GM12872 (cell line): Measurements from ENCODE around the gene PDZK1IP1.

Experiments used
- TF ChIP-seq, protein P1 (sequence below): IDR thresholded peaks from 3 replicates; pipeline ENCODE4 v1.5.1; 2011; ENCODE audit warnings: low read depth, mild to moderate bottlenecking, low read length, moderate library complexity; ENCODE audit not compliant: insufficient read depth

Gene PDZK1IP1

DNA sequence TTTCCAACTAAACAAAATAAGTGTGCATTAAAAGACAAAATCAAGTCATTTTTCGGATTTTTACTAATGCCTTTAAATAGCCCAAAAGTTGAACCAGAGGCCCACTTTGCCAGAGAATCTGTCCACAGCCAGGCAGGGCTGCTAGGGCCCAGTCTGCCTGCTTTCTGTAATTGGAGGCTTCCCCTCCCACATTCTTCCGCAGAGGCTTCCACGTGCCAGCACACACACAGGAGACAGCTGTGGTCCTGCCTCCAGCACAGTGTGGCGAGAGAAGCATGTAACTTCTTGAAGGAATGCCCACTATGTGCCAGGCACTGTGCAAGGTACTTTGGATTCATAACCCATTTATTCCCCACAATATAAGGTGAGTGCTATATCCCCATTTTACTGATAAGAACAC is 11.3 kb upstream of the PDZK1IP1 start:
- TF ChIP-seq, protein P1, sequence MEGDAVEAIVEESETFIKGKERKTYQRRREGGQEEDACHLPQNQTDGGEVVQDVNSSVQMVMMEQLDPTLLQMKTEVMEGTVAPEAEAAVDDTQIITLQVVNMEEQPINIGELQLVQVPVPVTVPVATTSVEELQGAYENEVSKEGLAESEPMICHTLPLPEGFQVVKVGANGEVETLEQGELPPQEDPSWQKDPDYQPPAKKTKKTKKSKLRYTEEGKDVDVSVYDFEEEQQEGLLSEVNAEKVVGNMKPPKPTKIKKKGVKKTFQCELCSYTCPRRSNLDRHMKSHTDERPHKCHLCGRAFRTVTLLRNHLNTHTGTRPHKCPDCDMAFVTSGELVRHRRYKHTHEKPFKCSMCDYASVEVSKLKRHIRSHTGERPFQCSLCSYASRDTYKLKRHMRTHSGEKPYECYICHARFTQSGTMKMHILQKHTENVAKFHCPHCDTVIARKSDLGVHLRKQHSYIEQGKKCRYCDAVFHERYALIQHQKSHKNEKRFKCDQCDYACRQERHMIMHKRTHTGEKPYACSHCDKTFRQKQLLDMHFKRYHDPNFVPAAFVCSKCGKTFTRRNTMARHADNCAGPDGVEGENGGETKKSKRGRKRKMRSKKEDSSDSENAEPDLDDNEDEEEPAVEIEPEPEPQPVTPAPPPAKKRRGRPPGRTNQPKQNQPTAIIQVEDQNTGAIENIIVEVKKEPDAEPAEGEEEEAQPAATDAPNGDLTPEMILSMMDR = no peak

DNA sequence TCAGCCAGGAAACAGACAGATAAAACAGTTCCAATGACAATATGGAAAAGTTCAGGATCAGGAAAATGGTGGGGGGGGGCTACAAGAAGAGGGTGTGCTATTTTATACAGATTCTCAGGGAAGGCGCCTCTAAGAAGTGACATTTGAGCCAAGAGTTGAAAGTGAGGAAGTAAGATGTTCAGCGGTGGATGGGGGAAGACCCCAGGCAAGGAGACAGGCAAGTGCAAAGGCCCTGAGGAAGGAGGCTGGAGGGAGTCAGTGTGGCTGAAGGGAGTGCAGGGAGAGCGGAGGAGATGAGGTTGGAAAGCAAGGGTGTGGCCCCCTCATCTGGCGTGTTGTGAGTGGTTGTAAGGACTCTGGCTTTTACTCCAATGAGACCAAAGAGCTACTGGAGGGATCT is 8.4 kb upstream of the PDZK1IP1 start:
- TF ChIP-seq, protein P1 = no peak

DNA sequence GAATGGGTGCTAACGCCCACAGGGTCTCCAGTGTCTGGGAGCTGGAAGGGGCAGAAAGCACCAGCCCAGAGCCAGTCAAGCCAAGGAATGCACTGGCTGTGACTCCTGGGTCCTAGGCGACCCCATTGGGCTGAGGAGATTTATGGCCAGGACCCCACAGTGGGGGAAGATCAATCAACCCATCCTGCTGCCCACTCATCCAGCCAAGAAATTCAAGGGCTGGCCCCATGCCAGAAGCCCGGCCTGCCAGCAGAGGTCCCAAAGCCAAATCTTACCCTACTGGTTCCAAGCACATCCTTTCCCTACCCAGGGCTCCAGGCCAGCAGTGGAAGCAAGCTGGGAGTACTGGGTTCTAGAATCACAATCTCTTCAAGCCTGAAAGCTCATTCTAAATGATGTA is 6.8 kb upstream of the PDZK1IP1 start:
- TF ChIP-seq, protein P1 = no peak

DNA sequence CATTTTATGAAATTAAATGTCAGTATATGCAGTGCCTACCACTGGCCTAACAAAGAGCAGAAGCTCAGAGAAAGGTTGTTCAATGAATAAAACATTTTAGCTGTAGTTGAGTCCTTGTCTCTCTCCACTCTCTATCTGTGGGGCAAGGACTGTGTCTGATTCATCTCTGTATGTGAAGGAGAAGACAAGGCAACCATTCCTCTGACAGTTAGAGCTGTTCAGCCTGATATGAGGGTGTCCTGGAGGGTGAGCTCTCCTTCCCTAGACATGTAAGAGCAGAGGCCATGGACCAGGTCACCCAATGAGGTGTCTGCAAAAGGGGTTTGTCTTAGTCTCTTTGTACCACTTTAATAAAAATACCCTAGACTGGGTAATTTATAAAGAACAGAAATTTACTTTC is 4.5 kb upstream of the PDZK1IP1 start:
- TF ChIP-seq, protein P1 = no peak

DNA sequence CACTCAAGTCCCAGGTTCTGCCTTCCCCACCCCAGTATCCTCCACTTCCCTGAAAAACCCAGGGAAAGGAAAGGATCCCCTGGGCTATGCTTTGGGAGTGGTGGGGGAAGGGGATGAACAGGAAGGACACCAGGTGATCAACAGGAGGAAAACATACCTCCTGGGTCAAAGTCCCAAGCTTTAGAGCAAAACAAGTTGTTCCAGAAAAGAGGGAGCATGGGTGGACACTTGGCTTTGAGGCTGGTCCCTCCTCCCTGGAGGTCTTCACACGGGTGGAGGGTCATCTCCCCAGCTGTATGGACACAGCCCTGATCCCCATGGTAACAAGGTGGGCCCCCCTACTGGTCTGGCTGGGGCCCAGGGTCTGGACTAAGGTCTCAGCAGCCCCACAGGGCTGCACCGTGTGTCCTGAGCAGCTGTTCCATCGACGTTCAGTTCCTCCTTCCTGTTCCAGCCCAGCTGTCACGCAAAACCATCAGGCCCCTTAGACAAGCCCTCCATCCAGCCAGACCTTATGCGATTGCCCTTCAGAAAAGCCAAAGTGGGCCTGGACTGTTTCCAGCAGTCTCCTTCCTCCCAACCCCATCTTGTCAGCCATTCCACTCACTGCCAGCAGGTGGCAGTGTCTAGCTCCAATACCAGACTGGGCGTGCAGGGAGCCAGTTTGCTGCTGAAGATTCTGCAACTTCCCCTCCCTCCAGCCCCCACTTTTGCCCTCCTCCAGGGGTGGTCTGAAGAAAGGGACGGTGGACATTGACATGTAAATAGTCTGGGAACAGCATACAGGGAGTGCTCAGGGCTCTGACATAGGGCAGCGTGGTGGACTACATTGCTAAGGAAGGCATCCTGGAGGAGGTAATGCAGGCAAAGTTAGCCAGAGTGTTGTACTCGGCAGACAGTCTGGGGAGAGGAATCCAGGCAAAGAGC is 2.9 kb upstream of the PDZK1IP1 start:
- TF ChIP-seq, protein P1 = peak; percentile 99

DNA sequence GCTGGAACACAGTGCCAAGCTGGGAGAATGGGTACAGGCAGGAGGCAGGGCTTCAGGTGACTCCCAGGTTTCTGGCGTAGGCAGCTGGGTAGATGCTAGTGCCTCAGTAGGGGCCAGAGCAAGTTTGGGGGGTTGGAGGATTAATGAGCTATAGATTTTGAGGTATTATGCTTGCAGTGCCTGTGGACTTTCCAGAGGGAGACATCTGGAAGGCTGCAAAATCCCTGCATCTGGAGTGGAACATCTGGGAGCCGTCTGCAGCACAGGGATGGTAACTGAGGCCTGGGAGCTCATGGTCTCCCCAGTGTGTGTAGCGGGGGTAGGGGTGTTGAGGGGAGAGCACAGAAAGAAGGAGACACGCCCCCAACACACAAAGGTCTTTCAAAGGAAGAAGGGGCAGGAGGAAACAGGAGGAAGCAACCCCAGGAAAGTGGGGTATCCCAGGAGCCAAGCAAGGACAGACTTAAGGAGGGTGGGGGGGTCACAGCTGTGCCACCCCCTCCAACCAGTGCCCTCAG is 2.2 kb upstream of the PDZK1IP1 start:
- TF ChIP-seq, protein P1 = no peak

DNA sequence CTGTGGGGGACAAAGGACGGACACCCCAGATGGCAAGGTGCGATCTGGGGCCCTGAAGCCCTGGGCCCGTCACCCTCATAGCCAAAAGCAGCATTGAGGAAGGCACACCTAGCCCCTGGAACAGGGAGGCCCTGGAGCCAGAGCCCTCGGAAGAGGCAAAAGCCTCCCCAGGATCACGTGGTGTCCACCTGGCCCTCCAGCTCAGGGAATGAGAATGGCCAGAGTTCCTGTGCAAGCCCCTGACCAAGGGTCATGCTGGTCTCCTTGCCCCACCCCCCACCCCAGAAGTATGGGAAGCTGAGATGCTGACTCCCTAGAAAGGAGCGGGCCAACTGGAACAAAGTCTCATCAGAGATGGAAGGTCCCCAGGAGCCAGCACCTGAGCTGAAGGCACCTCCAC is 1.0 kb upstream of the PDZK1IP1 start:
- TF ChIP-seq, protein P1 = no peak
